Midbrain (tissue), 1 donor: ENCODE data around the gene ARHGDIB.

Source experiments
- DNase-seq: peaks from one replicate; lab custom pipeline; 2025; lab: John Stamatoyannopoulos, UW

ARHGDIB gene

DNA sequence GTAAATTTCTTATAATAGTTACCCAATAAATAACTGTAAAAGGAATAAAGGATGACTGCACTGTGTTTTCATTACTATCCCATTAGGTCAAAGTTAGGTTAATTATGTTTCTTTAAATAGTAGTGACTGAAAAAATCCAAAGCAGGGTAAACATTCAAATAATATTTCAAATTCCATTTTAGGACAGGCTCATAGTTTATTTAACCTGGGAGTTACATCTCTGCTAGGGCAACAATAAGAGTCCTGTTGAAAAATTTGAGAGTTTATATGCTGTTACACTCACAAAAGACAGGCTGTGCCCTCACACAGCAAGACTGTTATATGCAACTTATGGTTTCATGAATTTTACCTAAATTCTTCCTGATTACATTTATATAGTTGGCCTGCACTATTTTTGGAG is 31.1 kb downstream of the ARHGDIB start:
- DNase-seq, result no peak

DNA sequence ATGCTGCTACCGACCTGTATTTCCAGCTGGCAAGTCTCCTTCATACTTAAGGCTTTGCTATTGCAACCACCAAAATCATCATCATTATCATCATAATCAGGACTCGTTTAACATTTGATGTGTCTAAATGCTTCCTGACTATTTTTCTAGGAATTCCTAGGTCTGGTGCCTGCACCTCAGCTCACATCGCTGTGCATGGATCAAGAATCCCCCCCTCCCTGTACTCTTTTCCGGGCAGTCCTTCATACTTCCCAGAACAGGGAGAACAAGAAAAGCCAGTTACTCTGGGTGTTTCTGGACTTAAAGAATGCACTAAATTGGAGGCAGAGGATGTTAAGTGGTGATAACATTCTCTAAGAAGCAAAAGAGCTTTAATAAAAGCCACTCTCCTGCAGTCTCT is 32.5 kb downstream of the ARHGDIB start:
- DNase-seq, result no peak

DNA sequence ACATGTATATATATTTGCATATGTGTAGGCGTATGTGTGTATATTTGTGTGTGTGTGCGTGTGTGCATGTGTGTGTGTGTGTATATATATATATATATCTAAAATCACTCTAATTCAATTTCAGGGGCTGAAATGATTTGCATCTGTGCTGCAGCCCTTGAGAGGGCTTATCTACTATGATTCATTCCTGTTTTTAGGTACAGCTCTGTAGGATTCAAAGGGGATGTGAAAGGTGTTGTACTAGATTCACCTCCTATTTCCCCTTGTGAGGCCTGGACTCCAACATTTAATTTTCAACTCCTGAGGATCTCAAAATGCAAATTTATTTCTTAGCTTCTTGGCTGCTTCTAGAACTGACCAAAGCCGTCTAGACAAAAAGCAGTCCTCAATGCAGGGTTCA is 34.1 kb downstream of the ARHGDIB start:
- no peak for DNase-seq

DNA sequence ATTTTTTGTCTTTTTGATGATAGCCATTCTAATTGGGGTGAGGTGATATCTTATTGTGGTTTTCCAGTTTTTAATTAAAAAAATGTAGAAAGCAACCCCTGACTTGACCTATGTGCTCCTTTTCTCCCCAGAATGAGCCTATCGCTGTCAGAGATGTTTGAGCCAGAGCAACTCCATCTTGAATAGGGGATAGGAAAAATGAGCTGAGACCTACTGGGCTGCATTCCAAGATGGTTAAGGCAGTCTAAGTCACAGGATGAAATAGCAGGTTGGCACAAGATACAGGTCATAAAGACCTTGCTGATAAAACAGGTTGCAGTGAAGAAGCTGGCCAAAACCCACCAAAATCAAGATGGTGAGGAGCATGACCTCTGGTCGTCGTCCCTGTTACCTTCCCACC is 36.9 kb downstream of the ARHGDIB start:
- no peak for DNase-seq

DNA sequence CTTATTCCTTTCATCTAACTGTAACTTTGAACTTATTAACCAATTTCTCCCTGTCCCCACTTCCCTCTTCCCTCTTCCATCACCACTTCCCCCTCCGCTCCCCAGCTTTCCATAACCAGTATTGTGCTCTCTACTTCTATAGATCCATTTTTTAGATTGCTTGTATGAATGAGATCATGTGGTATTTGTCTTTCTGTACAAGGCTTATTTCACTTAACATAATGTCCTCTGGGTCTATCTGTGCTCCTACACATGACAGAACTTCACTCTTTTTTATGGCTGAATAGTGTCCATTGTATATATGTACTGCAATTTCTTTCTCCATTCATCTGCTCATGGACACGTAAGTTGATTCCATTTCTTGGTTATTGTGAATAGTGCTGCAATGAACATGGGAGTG is 37.5 kb downstream of the ARHGDIB start:
- no peak for DNase-seq

DNA sequence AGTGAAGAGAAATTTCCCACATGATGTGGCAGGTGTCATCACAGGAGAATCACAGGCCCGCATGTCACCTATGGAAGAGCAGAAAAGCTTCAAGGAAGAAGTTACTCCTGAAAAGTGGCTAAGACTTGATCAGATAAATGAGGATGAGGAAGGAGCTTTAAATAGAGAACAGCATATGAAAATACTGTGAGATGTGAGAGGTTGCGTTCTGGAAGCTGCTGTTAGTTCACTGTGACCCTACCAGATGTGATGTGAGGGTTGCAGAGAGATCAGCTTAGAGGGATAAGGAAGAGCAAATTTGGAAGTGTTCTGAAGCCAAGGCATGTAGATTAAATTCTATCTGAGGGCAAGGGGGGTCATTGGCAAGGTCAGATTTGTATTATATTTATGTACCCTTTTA is 40.2 kb downstream of the ARHGDIB start:
- no peak for DNase-seq

DNA sequence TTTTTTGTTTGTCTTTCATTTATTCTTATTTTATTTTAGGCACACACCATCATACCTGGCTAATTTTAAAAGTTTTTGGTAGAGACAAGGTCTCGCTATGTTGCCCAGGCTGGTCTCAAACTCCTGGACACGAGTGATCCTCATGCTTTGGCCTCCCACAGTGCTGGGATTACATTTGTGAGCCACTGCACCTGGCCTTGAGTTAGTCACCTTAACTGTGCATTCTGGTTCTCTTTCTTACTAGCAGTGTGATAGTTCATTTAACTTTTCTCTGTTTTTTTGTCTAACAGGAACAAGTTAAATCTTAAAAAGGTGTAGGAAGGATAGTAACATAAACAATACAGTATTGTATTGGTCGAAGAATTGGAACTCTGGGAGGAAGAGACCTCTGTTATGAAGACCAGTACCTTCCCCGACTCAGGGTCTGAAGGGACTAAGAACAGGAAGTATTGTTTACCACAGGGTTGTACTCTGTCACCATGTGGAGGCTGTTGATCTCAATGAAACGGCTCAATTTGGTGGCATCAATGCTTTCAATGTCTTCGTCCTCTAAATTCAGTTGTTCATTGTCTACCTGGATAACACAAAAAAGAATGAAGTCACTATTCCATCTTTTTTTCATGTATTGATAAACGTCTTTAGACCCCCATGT is 40.8 kb downstream of the ARHGDIB start:
- no peak for DNase-seq

DNA sequence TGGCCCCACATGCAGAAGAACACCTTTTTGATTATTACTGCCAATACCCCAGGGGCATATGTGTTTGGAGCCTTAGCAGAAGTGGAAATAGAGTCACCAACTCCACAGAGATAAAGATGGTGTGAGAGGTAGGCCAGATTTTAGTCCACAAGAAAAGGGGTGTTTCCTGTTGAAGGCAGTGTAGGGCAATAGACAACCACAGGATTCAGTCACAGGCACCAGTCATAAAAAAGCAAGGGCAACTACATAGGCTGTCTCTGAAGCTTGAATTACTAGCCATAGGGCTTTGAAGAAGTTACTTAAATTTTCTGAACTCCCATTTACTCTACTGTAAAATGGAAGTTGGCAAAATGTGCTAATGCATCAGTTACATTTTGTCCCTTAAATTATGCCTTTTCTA is 41.9 kb downstream of the ARHGDIB start:
- no peak for DNase-seq

DNA sequence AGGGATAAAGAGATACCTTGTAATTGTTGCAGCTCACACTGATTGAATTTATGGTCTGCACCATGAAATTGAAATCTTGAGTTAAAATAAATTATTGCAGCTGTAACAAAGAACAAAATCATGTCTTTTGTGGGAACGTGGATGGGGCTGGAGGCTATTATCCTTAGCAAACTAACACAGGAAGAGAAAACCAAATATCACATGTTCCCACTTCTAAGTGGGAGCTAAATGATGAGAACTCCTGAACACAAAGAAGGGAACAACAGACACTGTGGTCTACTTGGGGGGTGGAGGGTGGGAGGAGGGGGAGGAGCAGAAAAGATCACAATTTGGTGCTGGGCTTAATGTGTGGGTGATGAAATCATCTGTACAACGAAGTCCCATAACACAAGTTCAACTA is 45.7 kb downstream of the ARHGDIB start:
- DNase-seq, result no peak

DNA sequence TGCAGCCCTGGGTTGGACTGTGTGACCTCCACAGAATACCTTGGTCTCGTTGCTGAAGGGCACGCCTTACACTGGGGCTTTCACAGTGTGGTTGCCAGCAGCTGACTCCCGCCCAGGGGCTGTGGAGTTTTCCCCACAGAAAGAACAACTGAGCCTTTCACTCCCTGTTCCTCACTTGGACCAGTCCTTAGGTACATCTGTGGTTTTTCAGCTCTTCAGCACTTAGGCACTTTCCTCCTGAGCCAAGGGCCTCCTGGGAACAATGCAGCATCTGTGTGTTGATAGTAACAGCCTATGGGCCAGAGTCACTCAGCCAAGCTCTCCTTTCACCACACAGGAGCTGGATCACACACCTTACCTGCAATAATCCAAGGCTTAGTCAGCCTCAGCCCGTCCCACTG is 48.0 kb downstream of the ARHGDIB start:
- no peak for DNase-seq

DNA sequence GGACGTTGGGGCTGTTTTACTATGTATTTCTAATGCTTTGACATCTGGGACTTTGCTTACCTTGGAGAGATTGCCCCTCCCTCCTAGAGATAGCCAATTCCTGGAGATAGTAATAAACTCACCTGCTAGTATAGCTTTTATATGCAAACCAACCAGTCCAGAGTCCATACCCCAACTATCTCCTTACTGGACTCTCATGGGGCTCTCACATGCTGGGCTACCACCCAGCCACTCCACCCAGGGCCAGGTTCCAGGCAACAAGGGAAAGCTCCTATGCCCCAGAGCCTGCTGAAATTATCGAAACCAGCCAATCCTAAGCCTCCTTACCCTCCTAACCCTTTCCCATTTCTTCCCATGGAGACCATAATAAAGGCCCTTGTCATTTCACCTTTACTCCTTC is 50.3 kb downstream of the ARHGDIB start:
- DNase-seq, result no peak

DNA sequence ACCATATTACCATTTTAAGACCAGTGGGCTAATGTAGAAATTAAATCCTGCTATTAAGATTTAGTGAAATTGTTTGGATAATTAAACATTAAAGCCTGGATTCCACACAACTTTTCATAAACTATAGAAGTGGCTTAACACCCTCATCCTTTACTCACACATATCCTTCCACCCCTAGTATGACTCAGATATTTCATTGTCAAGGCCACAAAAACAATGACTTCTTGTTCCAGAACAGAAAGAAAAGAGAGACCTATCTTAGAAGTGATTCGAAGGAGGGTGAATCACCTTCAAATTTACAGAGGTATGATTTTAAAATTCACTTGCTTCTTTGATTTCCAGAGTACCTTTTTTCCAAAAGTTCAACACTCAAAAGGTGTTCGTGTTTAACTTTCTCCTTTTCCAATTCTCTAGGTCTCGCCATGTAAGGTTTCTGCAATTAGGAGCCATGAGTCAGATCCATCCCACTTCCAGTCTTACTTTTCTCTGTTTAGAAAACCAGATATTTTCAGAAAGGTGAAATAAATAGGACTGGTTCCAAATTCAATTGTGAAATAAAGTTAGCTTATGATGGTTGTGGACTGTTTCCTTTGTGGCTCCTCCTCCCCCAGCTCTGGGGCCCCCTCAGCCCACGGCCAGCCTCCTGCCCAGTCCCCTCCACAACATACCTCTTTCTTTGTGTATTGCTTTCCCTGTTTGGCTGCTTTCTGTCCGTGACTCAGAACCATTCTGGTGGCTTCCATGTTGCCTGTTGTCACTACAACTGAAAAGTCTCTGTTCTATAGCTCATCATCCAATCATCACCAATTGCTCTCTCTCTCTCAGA is 51.1 kb downstream of the ARHGDIB start:
- no peak for DNase-seq

DNA sequence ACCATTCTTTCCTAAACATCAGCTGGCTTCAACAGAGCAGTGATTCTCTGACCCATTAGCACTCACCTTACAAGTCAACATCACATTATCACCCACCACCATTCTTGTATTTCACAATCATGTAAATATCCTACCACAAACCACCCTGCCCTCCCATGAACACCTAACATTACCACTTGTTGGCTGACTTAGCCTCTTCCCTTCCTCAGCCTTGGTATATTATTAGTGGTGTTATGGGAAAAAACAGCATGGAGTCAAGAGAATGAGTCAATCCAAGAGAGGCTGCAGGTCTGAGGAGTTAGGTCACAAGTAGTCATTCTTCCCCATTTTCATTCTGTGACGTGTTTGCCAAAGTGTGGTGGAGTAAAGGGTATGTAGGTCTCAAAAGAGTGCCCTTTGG is 53.4 kb downstream of the ARHGDIB start:
- DNase-seq, result no peak

DNA sequence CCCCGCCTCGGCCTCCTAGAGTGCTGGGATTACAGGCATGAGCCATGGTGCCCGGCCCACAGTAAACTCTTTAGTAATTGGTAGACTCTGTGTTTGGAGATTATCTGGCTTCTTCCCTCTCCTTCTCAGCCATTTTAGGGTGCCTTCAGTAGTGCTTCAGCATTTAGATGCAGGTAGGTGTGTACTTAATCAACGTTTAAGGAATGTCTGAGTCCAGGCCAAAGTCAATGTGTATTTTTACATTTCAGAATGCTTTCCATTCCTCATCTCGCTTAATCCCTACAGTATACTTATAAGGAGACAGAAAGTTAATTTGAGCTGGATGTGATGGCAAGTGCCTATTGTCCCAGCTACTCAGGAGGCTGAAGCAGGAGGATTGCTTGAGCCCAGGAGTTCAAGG is 55.3 kb downstream of the ARHGDIB start:
- no peak for DNase-seq

DNA sequence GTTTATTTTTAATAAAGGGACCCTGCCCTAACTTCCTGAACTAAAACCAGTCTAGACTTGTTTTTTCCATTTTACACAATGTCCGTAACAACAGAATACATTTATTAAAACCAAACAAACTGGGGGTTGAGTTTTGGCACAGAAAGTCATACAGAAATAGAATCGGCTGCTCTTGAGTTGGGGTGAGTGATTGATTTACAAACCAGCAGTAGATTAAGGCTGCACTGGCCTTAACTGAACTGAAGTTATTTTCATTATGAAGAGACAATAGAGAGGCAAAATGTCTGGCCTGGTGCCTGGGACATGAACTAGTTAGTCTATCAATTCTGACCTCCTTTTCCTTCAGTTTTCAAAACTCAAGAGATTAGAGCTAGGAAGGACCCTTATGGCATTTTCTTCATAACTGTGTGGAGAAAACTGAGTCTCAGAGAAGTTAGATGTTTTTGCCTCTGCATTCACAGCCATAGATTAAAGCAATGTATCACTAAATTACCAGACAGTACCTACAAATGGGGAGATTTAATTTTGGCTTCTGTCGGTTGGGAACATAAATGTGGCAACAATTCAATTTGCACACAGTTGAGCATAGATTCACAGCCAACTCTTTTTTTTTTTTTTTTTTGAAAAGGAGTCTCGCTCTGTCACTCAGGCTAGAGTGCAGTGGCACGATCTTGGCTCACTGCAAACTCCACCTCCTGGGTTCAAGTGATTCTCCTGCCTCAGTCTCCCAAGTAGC is 56.0 kb downstream of the ARHGDIB start:
- no peak for DNase-seq

DNA sequence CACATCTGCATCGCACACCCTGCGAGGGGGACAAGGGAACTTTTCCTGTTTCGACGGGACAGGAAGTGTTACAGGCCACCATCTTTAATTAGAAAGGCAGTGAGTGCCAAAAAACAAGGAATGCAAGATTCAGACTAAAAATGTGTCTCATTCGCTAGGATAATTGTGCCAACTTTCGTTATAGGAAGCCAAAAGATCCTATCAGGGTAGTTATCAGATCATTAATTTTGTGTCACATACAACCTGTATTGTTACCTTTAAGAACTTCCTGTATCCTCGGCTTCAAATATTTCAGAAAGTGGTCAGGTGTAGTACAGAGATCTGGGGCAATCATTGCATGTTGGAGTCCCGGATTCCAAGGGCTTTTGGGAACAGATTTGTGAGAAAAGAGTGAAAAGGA is 56.5 kb downstream of the ARHGDIB start:
- DNase-seq, result no peak

DNA sequence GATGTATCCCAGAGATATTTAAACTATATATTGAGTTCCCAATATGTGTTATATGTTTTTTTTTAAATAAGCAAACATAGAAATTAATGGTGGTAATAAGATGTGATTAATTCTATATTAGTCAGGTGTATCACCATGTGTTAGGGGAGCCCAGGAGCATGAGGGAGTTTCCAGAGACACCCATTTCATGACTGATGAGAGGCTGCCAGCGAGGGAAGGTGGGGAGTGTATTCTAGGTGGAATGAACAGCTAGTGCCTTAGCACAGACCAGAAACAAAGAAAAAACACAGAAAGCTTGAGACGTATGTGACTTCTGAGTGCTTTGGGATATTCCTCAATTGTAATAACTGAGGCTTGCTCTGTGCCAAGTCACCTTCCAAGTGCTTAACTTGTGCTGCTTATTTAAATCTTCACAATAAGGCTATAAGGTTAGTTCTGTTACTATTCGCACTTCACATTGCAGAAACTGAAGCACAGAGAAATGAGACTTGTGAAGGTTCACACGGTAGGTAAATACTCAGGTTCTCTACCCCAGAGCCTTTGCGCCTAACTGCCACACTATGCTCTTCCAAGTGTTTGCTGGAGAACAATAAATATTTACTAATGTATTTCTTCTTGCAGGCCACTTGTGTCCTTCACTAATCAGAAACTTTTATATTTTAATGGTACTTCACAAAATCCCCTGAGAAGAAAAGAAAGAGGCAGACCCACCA is 57.9 kb downstream of the ARHGDIB start:
- DNase-seq, result no peak

DNA sequence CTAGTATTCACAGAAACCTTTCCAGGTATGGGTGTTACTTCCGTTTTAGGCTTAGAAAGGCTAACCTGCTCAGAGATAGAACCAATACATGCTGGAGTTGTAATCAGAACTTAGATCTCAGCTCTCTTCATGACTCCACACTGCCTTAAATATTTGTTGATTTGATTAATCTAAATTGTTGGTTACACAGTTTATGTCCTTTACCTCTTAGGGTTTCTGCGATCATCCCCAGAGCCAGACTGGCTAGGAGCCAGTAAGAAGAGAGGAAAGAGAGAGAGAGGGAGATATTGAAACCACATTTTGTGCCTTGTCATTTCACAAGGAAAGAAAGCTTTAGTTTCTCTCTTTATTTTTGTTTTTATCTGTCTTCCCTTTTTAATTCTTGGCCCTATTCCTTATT is 58.9 kb downstream of the ARHGDIB start:
- DNase-seq, result no peak

DNA sequence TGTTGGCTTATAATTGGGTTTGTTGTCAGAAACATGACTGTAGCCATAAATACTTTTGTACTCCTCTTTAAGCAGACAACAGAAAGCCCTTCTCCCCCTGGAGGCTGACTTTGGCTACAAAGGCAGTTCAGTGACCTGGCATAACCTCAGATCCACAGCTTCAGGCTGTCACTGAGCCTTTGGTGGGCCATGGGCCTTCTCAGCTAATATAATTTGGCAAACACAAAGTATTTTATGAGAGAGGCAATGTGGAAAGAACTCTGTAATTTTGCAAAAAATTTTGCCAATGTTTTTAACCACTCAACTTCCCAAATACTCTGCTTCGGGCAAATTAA is 60.2 kb downstream of the ARHGDIB start:
- no peak for DNase-seq

DNA sequence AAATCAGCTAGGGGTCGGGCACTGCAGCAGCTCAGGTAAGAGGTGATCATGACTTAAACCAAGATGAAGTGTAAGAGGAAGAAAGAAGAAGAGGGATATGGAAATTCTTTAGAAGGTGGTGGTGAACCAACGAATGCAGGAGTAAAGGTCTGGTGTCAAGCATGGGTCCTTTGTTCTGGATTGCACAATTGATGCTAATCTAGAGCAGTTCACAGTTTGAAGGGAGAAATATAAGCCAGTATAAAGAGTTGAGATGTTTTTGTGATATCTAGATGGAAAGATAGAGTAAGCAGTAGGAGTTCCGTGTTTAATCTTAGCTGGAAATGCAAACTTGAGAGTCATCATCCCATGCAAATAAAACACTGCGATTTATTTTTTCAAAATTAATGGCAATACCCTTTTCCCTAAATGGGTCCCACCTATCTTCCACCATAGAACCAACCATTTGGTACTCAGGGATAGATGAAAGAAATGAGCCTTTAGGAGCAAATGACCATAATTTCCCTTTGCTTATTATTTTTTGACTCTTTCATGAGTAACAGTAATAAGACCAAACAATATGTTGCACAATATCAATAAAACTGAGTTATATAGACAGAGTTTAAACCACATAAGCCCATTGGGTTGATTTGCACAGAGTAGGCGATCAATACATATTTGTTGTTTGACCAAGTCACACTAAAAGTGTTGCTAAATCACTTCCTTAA is 60.7 kb downstream of the ARHGDIB start:
- no peak for DNase-seq

DNA sequence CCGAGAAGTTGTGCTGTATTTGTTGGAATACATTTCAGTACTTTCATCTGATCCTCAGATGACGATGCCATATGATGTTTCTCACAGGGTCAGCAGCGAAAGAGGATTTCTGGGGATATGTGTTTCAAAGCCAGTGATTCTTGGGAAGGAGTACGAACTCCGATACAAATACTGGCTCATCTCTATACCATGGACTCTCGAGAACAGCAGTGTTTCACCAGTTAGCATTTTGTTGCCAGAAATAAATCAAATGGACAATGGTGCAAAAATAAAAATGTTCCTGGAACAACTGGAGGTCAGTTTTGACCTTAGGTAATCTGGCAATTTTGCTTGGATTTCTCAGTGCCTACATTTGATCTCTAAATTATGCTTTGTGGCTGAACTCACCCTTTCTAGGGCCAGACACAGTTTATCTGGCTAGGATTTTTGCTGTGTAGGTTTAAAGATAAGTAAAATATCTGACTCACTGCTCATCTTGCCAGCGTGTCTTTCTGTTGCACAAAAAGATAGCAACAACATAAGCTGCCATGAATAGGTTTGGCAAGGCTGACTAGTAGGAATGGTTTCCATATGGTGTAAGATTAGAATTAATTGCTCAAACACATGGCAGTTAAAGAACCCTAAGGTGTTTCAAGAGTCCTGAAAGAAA is 64.8 kb downstream of the ARHGDIB start:
- no peak for DNase-seq
